Ishikawa (cell line): ENCODE data around the gene CRYM.

ENCODE experiments used
- CEBPB ChIP-seq: IDR thresholded peaks from 2 replicates; pipeline ENCODE4 v1.6.1; 2012
- CREB1 ChIP-seq: IDR thresholded peaks from 2 replicates; pipeline ENCODE4 v1.6.1; 2012; ENCODE audit warnings: low read depth
- EGR1 ChIP-seq: IDR thresholded peaks from 2 replicates; pipeline ENCODE4 v1.6.1; 2012
- EP300 ChIP-seq: IDR thresholded peaks from 2 replicates; pipeline ENCODE4 v1.6.1; 2012; ENCODE audit warnings: borderline replicate concordance
- FOXM1 ChIP-seq: IDR thresholded peaks from 2 replicates; pipeline ENCODE4 v1.6.1; 2012; ENCODE audit warnings: low read depth, borderline replicate concordance
- NFIC ChIP-seq: IDR thresholded peaks from 2 replicates; pipeline ENCODE4 v1.6.1; 2012
- RAD21 ChIP-seq: IDR thresholded peaks from 2 replicates; pipeline ENCODE4 v1.6.1; 2012; ENCODE audit warnings: low read depth
- TAF1 ChIP-seq: IDR thresholded peaks from 2 replicates; pipeline ENCODE4 v1.6.1; 2012; ENCODE audit warnings: low read depth, mild to moderate bottlenecking
- TCF12 ChIP-seq: IDR thresholded peaks from 2 replicates; pipeline ENCODE4 v1.6.1; 2012; ENCODE audit warnings: low read depth
- TEAD4 ChIP-seq: IDR thresholded peaks from 2 replicates; pipeline ENCODE4 v1.6.1; 2012
- YY1 ChIP-seq: IDR thresholded peaks from 2 replicates; pipeline ENCODE4 v1.6.1; 2012; ENCODE audit warnings: low read depth
- ZBTB7A ChIP-seq: IDR thresholded peaks from 2 replicates; pipeline ENCODE4 v1.6.1; 2012; ENCODE audit warnings: low read depth
- TF ChIP-seq, protein P1 (sequence below): IDR thresholded peaks from 2 replicates; pipeline ENCODE4 v1.6.1; 2012
- TF ChIP-seq, protein P2 (sequence below): IDR thresholded peaks from 2 replicates; pipeline ENCODE4 v1.6.1; 2012; ENCODE audit warnings: low read depth, mild to moderate bottlenecking
- TF ChIP-seq, protein P3 (sequence below): IDR thresholded peaks from 2 replicates; pipeline ENCODE4 v1.6.1; 2012

Gene CRYM

DNA sequence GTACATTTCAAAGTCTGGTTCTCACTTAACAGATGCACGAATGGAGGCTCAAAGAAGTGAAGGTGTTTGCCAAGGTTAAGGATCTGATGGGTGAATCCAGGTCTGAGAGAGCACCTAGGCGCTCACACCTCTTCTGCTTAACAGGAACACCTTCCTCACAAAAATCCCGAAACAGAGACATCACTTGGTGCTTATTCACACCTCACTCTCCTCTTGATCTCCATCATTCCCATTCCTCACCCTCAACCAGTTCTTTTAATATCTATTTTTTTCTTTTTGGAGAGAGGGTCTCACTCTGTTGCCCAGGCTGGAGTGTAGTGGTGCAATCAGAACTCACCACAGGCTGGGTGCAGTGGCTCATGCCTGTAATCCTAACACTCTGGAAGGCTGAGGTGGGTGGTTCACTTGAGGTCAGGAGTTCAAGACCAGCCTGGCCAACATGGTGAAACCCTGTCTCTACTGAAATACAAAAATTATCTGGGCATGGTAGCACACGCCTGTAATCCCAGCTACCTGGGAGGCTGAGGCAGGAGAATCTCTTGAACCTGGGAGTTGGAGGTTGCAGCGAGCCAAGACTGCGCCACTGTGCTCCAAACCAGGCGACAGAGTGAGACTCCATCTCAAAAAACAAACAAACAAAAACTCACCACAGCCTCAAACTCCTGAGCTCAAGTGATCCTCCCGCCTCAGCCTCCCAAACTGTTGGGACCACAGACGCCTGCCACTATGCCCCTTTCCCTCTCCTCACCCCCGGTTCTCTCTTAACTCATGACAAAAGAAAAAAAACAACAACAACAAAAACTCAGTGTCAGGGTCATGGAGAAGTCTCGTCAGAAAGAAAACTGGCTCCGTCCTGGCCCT lies 15.1 kb downstream of the CRYM start:
- TF ChIP-seq CREB1 (no peak), CEBPB (no peak)

DNA sequence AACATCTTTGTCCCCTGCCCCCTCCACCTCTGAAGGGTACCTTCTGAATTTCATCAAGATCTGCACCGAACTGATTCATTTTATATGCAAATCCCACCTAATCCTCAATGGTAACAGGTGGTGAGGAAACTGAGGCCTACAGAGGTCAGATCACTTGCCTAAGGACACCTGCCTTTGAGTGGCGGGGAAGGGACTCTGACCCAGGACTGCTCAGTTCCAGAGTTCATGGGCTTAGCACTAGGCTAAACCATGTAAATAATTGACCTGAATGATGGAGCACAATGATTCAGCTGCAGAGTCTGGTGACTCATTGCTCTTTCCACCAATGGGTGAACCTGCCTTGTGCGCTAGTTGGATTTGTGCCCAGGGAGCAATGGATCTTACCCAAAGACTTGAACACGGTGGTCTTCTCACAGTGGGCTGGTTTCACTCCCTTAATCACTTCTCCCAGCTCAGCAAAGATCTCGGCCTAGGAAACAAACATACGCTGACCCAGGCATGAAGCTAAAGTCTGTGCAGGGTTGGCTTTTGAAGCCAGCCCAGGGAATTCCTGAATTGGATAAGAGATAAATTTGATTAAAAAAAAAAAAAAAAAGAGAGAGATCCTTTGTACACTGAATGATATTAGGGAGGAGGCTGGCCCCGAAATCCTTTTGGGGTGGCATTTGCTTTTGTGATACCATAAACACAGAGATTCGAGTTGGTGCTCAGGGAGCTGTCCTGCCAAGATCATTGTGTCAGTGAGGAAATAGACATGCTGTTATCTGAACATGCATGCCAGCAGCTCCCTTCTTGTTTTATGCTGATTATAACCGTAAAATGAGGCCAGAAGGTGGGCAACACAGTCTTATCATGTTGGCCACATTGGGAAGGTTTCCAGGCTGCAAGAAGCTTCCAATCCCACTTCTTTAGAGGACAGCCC lies 17.0 kb downstream of the CRYM start:
- TF ChIP-seq TCF12 (no peak), TAF1 (no peak), CREB1 (no peak), YY1 (no peak)
- TF ChIP-seq, protein P1, sequence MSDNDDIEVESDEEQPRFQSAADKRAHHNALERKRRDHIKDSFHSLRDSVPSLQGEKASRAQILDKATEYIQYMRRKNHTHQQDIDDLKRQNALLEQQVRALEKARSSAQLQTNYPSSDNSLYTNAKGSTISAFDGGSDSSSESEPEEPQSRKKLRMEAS = no peak

DNA sequence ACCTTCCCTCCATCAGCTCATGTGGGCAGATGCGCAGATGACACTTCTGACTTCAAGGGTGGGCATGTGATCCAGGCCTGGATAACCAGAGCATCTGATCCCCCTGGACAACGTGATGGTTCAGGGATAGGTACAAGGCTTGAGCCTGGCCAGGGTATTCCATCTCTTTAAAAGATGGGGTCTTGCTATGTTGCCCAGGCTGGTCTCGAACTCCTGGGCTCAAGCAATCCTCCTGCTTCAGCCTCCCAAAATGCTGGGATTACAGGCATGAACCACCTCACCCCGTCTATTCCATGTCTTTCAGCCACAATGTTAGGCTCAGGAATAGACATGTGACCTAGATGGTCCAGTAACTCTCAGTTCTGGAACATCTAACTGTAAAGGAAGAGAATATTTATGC lies 20.8 kb downstream of the CRYM start:
- TF ChIP-seq ZBTB7A = no peak
- TF ChIP-seq, protein P2, sequence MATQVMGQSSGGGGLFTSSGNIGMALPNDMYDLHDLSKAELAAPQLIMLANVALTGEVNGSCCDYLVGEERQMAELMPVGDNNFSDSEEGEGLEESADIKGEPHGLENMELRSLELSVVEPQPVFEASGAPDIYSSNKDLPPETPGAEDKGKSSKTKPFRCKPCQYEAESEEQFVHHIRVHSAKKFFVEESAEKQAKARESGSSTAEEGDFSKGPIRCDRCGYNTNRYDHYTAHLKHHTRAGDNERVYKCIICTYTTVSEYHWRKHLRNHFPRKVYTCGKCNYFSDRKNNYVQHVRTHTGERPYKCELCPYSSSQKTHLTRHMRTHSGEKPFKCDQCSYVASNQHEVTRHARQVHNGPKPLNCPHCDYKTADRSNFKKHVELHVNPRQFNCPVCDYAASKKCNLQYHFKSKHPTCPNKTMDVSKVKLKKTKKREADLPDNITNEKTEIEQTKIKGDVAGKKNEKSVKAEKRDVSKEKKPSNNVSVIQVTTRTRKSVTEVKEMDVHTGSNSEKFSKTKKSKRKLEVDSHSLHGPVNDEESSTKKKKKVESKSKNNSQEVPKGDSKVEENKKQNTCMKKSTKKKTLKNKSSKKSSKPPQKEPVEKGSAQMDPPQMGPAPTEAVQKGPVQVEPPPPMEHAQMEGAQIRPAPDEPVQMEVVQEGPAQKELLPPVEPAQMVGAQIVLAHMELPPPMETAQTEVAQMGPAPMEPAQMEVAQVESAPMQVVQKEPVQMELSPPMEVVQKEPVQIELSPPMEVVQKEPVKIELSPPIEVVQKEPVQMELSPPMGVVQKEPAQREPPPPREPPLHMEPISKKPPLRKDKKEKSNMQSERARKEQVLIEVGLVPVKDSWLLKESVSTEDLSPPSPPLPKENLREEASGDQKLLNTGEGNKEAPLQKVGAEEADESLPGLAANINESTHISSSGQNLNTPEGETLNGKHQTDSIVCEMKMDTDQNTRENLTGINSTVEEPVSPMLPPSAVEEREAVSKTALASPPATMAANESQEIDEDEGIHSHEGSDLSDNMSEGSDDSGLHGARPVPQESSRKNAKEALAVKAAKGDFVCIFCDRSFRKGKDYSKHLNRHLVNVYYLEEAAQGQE = no peak
- TF ChIP-seq NFIC = no peak
- no peak for TF ChIP-seq YY1
- TF ChIP-seq TCF12 = no peak

DNA sequence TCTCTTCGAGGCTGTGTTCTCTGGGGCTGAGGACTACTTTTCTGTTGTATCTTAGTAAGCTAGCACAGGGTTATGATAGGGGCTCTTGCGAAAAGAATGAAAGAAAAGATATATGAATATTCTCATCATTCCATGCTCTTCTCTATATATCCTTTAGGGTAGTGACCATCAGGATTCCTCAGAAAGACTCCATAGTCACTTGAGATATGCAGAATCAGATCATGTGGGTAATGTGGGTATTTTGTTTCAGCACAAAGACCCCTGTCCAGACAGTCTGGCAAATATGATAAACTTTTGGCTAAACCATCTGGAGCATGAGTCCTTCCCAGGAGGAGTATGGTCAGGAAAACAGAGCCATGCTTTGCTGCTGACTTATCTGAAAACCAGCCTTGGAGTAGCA lies 21.5 kb downstream of the CRYM start:
- TF ChIP-seq TAF1 = no peak
- TF ChIP-seq EP300 = no peak
- TF ChIP-seq CEBPB = no peak
- TF ChIP-seq CREB1 = no peak
- no peak for TF ChIP-seq YY1
- TF ChIP-seq EGR1 = no peak
- no peak for TF ChIP-seq ZBTB7A
- TF ChIP-seq, protein P2 = no peak
- no peak for TF ChIP-seq TEAD4
- TF ChIP-seq, protein P3, sequence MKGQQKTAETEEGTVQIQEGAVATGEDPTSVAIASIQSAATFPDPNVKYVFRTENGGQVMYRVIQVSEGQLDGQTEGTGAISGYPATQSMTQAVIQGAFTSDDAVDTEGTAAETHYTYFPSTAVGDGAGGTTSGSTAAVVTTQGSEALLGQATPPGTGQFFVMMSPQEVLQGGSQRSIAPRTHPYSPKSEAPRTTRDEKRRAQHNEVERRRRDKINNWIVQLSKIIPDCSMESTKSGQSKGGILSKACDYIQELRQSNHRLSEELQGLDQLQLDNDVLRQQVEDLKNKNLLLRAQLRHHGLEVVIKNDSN = no peak
- no peak for TF ChIP-seq NFIC
- no peak for TF ChIP-seq FOXM1
- TF ChIP-seq RAD21 = no peak
- TF ChIP-seq, protein P1 = no peak
- TF ChIP-seq TCF12 = no peak

DNA sequence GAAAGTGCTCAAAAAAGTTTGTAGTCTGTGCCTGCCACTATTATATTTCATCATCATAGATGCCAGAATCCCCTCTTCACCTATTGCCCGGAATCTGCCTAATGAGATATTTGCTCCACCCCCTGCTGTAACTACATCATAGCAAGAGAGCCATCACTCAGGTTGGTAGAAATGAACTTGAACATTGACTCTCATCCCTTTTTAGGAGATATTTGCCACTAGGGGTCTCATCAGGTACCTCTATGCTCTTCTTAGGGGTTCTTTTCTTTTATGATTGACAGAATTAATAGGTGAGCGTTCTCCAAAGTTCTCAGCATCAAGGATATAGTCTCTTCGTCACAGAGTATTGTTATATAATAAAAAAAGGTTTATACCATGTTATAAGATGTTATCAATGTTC lies 24.6 kb downstream of the CRYM start:
- TF ChIP-seq EGR1 = no peak
- no peak for TF ChIP-seq NFIC
- TF ChIP-seq, protein P3 = no peak
- no peak for TF ChIP-seq CREB1
- no peak for TF ChIP-seq EP300
- no peak for TF ChIP-seq TCF12
- TF ChIP-seq, protein P1 = no peak
